Nephron (organoid): Measurements from ENCODE around the gene POFUT2.

Source experiments
- H3K27ac Mint-ChIP-seq, 3 experiments: 2 replicates each; pipeline ENCODE4 v1.8.0; 2020; ENCODE audit warnings: mixed read lengths in 3 of 3, mild to moderate bottlenecking in 2 of 3, moderate library complexity in 1 of 3
- H3K27me3 Mint-ChIP-seq: 2 replicates; pipeline ENCODE4 v1.8.0; 2021; ENCODE audit warnings: low read depth, mild to moderate bottlenecking, moderate library complexity, mixed read lengths
- H3K36me3 Mint-ChIP-seq: 2 replicates; pipeline ENCODE4 v1.8.0; 2020; ENCODE audit warnings: low read depth, mixed read lengths
- H3K4me1 Mint-ChIP-seq: 2 replicates; pipeline ENCODE4 v1.8.0; 2020; ENCODE audit warnings: mixed read lengths
- H3K4me3 Mint-ChIP-seq, 3 experiments: 2 replicates each; pipeline ENCODE4 v1.8.0; 2020; ENCODE audit warnings: mild to moderate bottlenecking in 3 of 3, mixed read lengths in 3 of 3, moderate library complexity in 2 of 3
- H3K9me3 Mint-ChIP-seq: 2 replicates; pipeline ENCODE4 v1.8.0; 2020; ENCODE audit warnings: mixed read lengths
- CTCF ChIP-seq, 3 experiments: fragments of 200-600 bp; sonication (generic); IDR thresholded peaks; one replicate each; pipeline ENCODE4 v1.5.0; 2021; ENCODE audit warnings: antibody characterized with exemption in 3 of 3; ENCODE audit not compliant: unreplicated experiment in 3 of 3

POFUT2 gene

GRCh38 chr21:45304476-45304830 is 16.8 kb upstream of the POFUT2 start:
- no peaks in the 10 kb centered on the region for H3K36me3 Mint-ChIP-seq
- no peak overlapping the region for H3K4me3 Mint-ChIP-seq
- peaks cover 8% of the 10 kb centered on the region for H3K27me3 Mint-ChIP-seq
- TF ChIP-seq CTCF (IDR thresholded peaks at IDR 0.05; ENCODE audit: unreplicated experiment in 3 of 3) = no peak
- no peaks in the 10 kb centered on the region for H3K9me3 Mint-ChIP-seq
- H3K4me1 Mint-ChIP-seq = peaks cover 58% of the 10 kb centered on the region
- H3K27ac Mint-ChIP-seq = peak overlapping the region in 2 of 3 experiments; percentile 65 to 86

GRCh38 chr21:45303751-45304475 is 16.2 kb upstream of the POFUT2 start:
- Mint-ChIP-seq H3K27ac (peak overlapping the region in 1 of 3 experiments; percentile 44), H3K27me3 (peaks cover 5% of the 10 kb centered on the region), H3K4me3 (no peak overlapping the region), H3K4me1 (peaks cover 56% of the 10 kb centered on the region), H3K36me3 (no peaks in the 10 kb centered on the region), H3K9me3 (no peaks in the 10 kb centered on the region)
- TF ChIP-seq CTCF (IDR thresholded peaks at IDR 0.05; ENCODE audit: unreplicated experiment in 3 of 3) = no peak

DNA sequence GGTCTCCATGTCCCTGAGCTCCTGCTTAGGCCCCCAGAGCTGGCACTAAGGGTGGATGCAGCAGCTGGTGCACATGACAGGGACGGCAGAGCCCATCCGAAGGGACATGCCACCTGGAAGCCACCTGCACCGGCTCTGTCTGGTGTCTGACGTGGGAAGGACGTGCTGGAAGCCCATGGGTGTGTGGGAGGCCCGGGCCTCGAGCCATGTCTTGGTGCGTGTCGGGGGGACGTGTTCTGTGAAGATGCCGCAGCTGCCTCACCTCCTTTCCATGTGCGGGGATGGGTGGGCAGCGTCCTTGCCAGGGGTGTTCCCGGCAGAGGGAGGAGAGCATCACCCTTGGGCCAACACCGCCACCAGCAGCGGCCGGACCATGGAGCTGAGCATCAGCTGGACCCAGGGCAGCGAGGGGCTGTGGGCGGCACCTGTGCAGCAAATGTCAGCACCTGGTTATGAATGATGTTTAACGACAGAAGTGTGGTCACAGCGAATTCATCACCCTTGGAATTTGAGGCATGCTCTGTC is 15.5 kb upstream of the POFUT2 start:
- no peaks in the 10 kb centered on the region for H3K36me3 Mint-ChIP-seq
- peaks cover 52% of the 10 kb centered on the region for H3K4me1 Mint-ChIP-seq
- no peak for TF ChIP-seq CTCF (IDR thresholded peaks at IDR 0.05; ENCODE audit: unreplicated experiment in 3 of 3)
- H3K27ac Mint-ChIP-seq = no peak overlapping the region
- H3K4me3 Mint-ChIP-seq = no peak overlapping the region
- no peaks in the 10 kb centered on the region for H3K9me3 Mint-ChIP-seq
- peaks cover 4% of the 10 kb centered on the region for H3K27me3 Mint-ChIP-seq

- Mint-ChIP-seq H3K9me3 (no peaks in the 10 kb centered on the region), H3K27ac (no peak overlapping the region), H3K36me3 (peaks cover 3% of the 10 kb centered on the region), H3K4me1 (peaks cover 44% of the 10 kb centered on the region), H3K27me3 (peaks cover 7% of the 10 kb centered on the region), H3K4me3 (no peak overlapping the region)
- TF ChIP-seq CTCF (IDR thresholded peaks at IDR 0.05; ENCODE audit: unreplicated experiment in 3 of 3) = no peak
These were observed 14.7 kb upstream of the POFUT2 start for GRCh38 chr21:45302082-45303061.

DNA sequence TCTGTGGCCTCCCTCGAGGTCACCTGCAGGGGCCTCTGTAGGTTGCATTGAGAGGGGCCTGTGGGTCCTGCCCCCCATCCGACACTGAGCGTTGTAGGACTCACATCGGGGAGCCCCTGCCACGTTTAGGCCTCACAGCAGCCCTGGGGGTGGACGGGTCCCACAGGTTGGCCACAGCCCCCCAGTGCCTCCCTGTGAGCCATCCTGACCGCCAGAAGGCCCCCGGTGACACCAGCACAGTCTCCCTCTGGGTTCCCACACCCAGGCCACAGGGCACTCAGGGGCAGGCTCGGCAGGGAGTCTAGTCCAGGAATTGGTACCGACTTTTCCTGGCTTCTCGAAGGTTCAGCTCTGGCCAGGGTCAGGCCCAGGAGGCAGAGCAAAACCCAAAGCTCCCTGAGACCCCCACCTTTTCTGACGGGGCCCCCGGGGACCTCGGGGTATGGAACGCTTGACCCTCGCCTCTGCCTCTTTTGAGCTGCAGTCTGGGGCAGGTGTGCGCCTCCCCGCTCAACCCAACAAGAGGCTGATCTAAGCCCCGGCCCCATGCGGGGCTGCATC is 13.9 kb upstream of the POFUT2 start:
- H3K4me3 Mint-ChIP-seq = no peak overlapping the region
- peaks cover 7% of the 10 kb centered on the region for H3K36me3 Mint-ChIP-seq
- no peaks in the 10 kb centered on the region for H3K9me3 Mint-ChIP-seq
- H3K4me1 Mint-ChIP-seq = peaks cover 43% of the 10 kb centered on the region
- no peak overlapping the region for H3K27ac Mint-ChIP-seq
- peaks cover 9% of the 10 kb centered on the region for H3K27me3 Mint-ChIP-seq
- no peak for TF ChIP-seq CTCF (IDR thresholded peaks at IDR 0.05; ENCODE audit: unreplicated experiment in 3 of 3)
